HEK293 (cell line): ENCODE data around the gene MADD.

Source experiments
- CTCF ChIA-PET: fragments of 350-600 bp; formaldehyde crosslinking; extraction: SDS; loops from one replicate; lab custom pipeline; 2021; ENCODE audit warnings: antibody characterized with exemption; lab: Yijun Ruan, JAX
- POLR2A ChIA-PET: fragments of 300-600 bp; formaldehyde crosslinking; extraction: SDS; loops from one replicate; lab custom pipeline; 2020; ENCODE audit warnings: antibody characterized with exemption, inconsistent platforms; lab: Yijun Ruan, JAX
- H3K27ac ChIP-seq: fragments of 200-500 bp; sonication (Bioruptor generic); 2 replicates; pipeline ENCODE4 v1.5.1; 2014; ENCODE audit warnings: low read depth, low read length, control low read depth, inconsistent platforms; ENCODE audit errors: extremely low read depth
- H3K36me3 ChIP-seq, 2 experiments: fragments of 200-500 bp in 1 of 2; sonication (Bioruptor generic) in 1 of 2; 1 replicate in 1 of 2; 2 replicates in 1 of 2; pipeline ENCODE4 v1.5.1; 2014 to 2017; ENCODE audit warnings: inconsistent platforms in 2 of 2, low read length in 2 of 2; ENCODE audit not compliant: control insufficient read depth in 2 of 2, insufficient read depth in 1 of 2
- H3K4me1 ChIP-seq: fragments of 200-500 bp; sonication (Bioruptor generic); 2 replicates; pipeline ENCODE4 v1.5.1; 2014; ENCODE audit warnings: mild to moderate bottlenecking, low read length, inconsistent platforms; ENCODE audit not compliant: control insufficient read depth, insufficient read depth
- H3K4me3 ChIP-seq: 2 replicates; pipeline ENCODE4 v1.5.1; 2011; ENCODE audit warnings: low read depth, mild to moderate bottlenecking, control low read depth, low read length, moderate library complexity
- H3K9me3 ChIP-seq: fragments of 200-500 bp; sonication (Bioruptor generic); 2 replicates; pipeline ENCODE4 v1.5.1; 2014; ENCODE audit warnings: low read depth, low read length, inconsistent platforms; ENCODE audit not compliant: control insufficient read depth, insufficient read depth
- MZF1 ChIP-seq: fragments of 450-650 bp; formaldehyde crosslinking; IDR thresholded peaks from 2 replicates; pipeline ENCODE4 v1.5.1; 2017; ENCODE audit warnings: missing biosample characterization, missing genetic modification characterization, borderline replicate concordance
- ZFP37 ChIP-seq: fragments of 450-650 bp; formaldehyde crosslinking; IDR thresholded peaks from 2 replicates; pipeline ENCODE4 v1.5.1; 2016; ENCODE audit warnings: missing biosample characterization, missing genetic modification characterization
- ZNF274 ChIP-seq, 2 experiments: fragments of 200-500 bp in 1 of 2; fragments of 450-650 bp in 1 of 2; sonication (Bioruptor generic) in 1 of 2; formaldehyde crosslinking in 1 of 2; IDR thresholded peaks; 2 replicates each; pipeline versions ENCODE4 v1.5.1 to v1.6.1; 2014 to 2016; ENCODE audit warnings: borderline replicate concordance in 1 of 2, inconsistent platforms in 1 of 2, low read length in 1 of 2, missing biosample characterization in 1 of 2, missing genetic modification characterization in 1 of 2
- ZNF354C ChIP-seq: fragments of 450-650 bp; formaldehyde crosslinking; IDR thresholded peaks from 2 replicates; pipeline ENCODE4 v1.5.1; 2016; ENCODE audit warnings: missing biosample characterization, missing genetic modification characterization, low read depth, borderline replicate concordance
- ZNF391 ChIP-seq: fragments of 450-650 bp; formaldehyde crosslinking; IDR thresholded peaks from 2 replicates; pipeline ENCODE4 v1.5.1; 2016; ENCODE audit warnings: low read depth, missing biosample characterization, missing genetic modification characterization, borderline replicate concordance
- ZNF518A ChIP-seq: fragments of 450-650 bp; formaldehyde crosslinking; conservative IDR thresholded peaks from 2 replicates; pipeline ENCODE4 v1.5.1; 2016; ENCODE audit warnings: low read depth, missing biosample characterization, missing genetic modification characterization
- ZNF626 ChIP-seq: fragments of 450-650 bp; sonication (Bioruptor Pico); formaldehyde crosslinking; IDR thresholded peaks from 2 replicates; pipeline ENCODE4 v1.5.1; 2018; ENCODE audit warnings: missing biosample characterization, missing genetic modification characterization, inconsistent platforms
- TF ChIP-seq, protein P1 (sequence below): fragments of 450-650 bp; formaldehyde crosslinking; IDR thresholded peaks from 2 replicates; pipeline ENCODE4 v1.5.1; 2017; ENCODE audit warnings: missing biosample characterization, missing genetic modification characterization
- TF ChIP-seq, protein P2 (sequence below): fragments of 450-650 bp; formaldehyde crosslinking; IDR thresholded peaks from 2 replicates; pipeline ENCODE4 v1.5.1; 2016; ENCODE audit warnings: missing biosample characterization, missing genetic modification characterization
- TF ChIP-seq, protein P3 (sequence below): fragments of 450-650 bp; formaldehyde crosslinking; IDR thresholded peaks from 2 replicates; pipeline ENCODE4 v1.5.1; 2017; ENCODE audit warnings: missing biosample characterization, missing genetic modification characterization

The MADD gene

GRCh38 chr11:47242596-47243192 is 27.2 kb upstream of the MADD start (continued):
- TF ChIP-seq ZNF518A: no peak
- TF ChIP-seq, protein P1, sequence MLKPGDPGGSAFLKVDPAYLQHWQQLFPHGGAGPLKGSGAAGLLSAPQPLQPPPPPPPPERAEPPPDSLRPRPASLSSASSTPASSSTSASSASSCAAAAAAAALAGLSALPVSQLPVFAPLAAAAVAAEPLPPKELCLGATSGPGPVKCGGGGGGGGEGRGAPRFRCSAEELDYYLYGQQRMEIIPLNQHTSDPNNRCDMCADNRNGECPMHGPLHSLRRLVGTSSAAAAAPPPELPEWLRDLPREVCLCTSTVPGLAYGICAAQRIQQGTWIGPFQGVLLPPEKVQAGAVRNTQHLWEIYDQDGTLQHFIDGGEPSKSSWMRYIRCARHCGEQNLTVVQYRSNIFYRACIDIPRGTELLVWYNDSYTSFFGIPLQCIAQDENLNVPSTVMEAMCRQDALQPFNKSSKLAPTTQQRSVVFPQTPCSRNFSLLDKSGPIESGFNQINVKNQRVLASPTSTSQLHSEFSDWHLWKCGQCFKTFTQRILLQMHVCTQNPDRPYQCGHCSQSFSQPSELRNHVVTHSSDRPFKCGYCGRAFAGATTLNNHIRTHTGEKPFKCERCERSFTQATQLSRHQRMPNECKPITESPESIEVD (tag by site-specific recombination): no peak
- TF ChIP-seq, protein P2, sequence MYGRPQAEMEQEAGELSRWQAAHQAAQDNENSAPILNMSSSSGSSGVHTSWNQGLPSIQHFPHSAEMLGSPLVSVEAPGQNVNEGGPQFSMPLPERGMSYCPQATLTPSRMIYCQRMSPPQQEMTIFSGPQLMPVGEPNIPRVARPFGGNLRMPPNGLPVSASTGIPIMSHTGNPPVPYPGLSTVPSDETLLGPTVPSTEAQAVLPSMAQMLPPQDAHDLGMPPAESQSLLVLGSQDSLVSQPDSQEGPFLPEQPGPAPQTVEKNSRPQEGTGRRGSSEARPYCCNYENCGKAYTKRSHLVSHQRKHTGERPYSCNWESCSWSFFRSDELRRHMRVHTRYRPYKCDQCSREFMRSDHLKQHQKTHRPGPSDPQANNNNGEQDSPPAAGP (tag by site-specific recombination): no peak
- no peak for TF ChIP-seq ZNF354C (tag by site-specific recombination)
- no peak for TF ChIP-seq ZNF274 (IDR thresholded peaks at IDR 0.05; ENCODE audit: low read length)
- TF ChIP-seq ZNF274 (tag by site-specific recombination; IDR thresholded peaks at IDR 0.05; ENCODE audit: borderline replicate concordance): no peak
- no peak for TF ChIP-seq ZNF626 (tag by site-specific recombination)
- TF ChIP-seq ZNF391: no peak

DNA sequence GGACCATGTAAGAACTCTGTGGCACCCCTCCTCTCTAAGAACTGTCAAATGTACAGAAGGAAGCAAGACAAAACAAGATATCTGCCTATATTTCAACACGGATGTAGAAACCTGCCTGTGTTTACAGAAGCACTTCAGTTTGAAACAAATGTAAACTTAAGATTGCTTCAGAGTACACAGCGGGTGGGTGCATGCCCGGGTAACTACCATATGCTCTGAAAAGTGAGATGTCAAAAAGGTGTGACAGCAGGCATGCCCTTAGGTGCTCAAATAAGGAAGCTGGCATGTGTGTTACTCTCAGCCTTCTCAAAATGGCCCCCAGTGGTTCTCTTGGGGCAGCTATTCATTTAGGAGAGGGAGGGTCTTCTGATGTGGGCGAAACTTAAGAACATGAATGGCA is 26.5 kb upstream of the MADD start:
- ChIA-PET CTCF (interaction anchor here (1.0 to 2.1 kb wide), 2 partner anchors 15 to 16 kb away, joined by 3 to 6 read pairs; partner anchors contain the start of gene NR1H3), POLR2A (interaction anchor here (0.8 to 3.0 kb wide), 4 partner anchors 16 to 64 kb away, joined by 3 to 12 read pairs (median 4); partner anchors contain the start of gene DDB2)
- TF ChIP-seq, protein P3, sequence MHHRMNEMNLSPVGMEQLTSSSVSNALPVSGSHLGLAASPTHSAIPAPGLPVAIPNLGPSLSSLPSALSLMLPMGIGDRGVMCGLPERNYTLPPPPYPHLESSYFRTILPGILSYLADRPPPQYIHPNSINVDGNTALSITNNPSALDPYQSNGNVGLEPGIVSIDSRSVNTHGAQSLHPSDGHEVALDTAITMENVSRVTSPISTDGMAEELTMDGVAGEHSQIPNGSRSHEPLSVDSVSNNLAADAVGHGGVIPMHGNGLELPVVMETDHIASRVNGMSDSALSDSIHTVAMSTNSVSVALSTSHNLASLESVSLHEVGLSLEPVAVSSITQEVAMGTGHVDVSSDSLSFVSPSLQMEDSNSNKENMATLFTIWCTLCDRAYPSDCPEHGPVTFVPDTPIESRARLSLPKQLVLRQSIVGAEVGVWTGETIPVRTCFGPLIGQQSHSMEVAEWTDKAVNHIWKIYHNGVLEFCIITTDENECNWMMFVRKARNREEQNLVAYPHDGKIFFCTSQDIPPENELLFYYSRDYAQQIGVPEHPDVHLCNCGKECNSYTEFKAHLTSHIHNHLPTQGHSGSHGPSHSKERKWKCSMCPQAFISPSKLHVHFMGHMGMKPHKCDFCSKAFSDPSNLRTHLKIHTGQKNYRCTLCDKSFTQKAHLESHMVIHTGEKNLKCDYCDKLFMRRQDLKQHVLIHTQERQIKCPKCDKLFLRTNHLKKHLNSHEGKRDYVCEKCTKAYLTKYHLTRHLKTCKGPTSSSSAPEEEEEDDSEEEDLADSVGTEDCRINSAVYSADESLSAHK (tag by site-specific recombination): no peak
- TF ChIP-seq MZF1 (tag by site-specific recombination) (no peak), ZFP37 (tag by site-specific recombination) (no peak)
- Histone ChIP-seq H3K4me1 (no peaks in the 10 kb centered on the region), H3K36me3 (peaks cover 9 to 81% of the 10 kb centered on the region in 2 experiments), H3K9me3 (no peaks in the 10 kb centered on the region), H3K27ac (no peak overlapping the region), H3K4me3 (no peak overlapping the region)
